ENCODE measurements around the gene CDA. TPM values are rescaled to one million over a fixed set of nuclear protein-coding genes. Genes with fewer than 3 reads are reported as not detected.

The CDA gene
- total RNA-seq, 1 donor from 2014 or later: not detected

GRCh38 chr1:20661207-20662109, 72.6 kb downstream of the CDA start, which contains the start of gene DDOST:
Gene DDOST, minus strand, starts transcription at chr1:20661369. Its CDS starts 19 bp downstream, at chr1:20661350.
- Mint-ChIP-seq H3K4me1 (peaks cover 37% of the 10 kb centered on the region), H3K9me3 (no peaks in the 10 kb centered on the region), H3K27ac (ENCODE audit: unreplicated experiment) (peak within 1 kb of the TSS; percentile 97), H3K27me3 (ENCODE audit: low read depth) (no peaks in the 10 kb centered on the region), H3K36me3 (ENCODE audit: low read depth) (peaks cover 7% of the 10 kb centered on the region), H3K4me3 (peak within 1 kb of the TSS; percentile 100)
- peak; percentile 55 for TF ChIP-seq CTCF (conservative IDR thresholded peaks at IDR 0.05)
- DNase-seq (ENCODE audit: low read depth, low spot score): peak; percentile 89

GRCh38 chr1:20662110-20662475, 73.2 kb downstream of the CDA start:
- no peak for DNase-seq (ENCODE audit: low read depth, low spot score)
- H3K4me3 Mint-ChIP-seq: peak overlapping the region; percentile 100
- H3K36me3 Mint-ChIP-seq (ENCODE audit: low read depth): peaks cover 7% of the 10 kb centered on the region
- H3K27ac Mint-ChIP-seq (ENCODE audit: unreplicated experiment): peak overlapping the region; percentile 95
- no peak for TF ChIP-seq CTCF (conservative IDR thresholded peaks at IDR 0.05)
- peaks cover 37% of the 10 kb centered on the region for H3K4me1 Mint-ChIP-seq
- H3K9me3 Mint-ChIP-seq: no peaks in the 10 kb centered on the region
- no peaks in the 10 kb centered on the region for H3K27me3 Mint-ChIP-seq (ENCODE audit: low read depth)

GRCh38 chr1:20663365-20663764, 74.5 kb downstream of the CDA start:
- H3K36me3 Mint-ChIP-seq (ENCODE audit: low read depth): peaks cover 5% of the 10 kb centered on the region
- TF ChIP-seq CTCF (conservative IDR thresholded peaks at IDR 0.05): no peak
- H3K27ac Mint-ChIP-seq (ENCODE audit: unreplicated experiment): no peak overlapping the region
- no peak for DNase-seq (ENCODE audit: low read depth, low spot score)
- H3K27me3 Mint-ChIP-seq (ENCODE audit: low read depth): no peaks in the 10 kb centered on the region
- peaks cover 37% of the 10 kb centered on the region for H3K4me1 Mint-ChIP-seq
- no peaks in the 10 kb centered on the region for H3K9me3 Mint-ChIP-seq
- H3K4me3 Mint-ChIP-seq: peak overlapping the region; percentile 72

- Mint-ChIP-seq H3K4me3 (peak overlapping the region; percentile 38), H3K36me3 (ENCODE audit: low read depth) (peaks cover 5% of the 10 kb centered on the region), H3K27me3 (ENCODE audit: low read depth) (no peaks in the 10 kb centered on the region), H3K9me3 (no peaks in the 10 kb centered on the region), H3K27ac (ENCODE audit: unreplicated experiment) (no peak overlapping the region), H3K4me1 (peaks cover 36% of the 10 kb centered on the region)
- TF ChIP-seq CTCF (conservative IDR thresholded peaks at IDR 0.05): no peak
- DNase-seq (ENCODE audit: low read depth, low spot score): no peak
These were observed 75.2 kb downstream of the CDA start for GRCh38 chr1:20663969-20664715.

- no peak for TF ChIP-seq CTCF (conservative IDR thresholded peaks at IDR 0.05)
- no peak for DNase-seq (ENCODE audit: low read depth, low spot score)
- Mint-ChIP-seq H3K4me3 (peak overlapping the region; percentile 56), H3K9me3 (no peaks in the 10 kb centered on the region), H3K27ac (ENCODE audit: unreplicated experiment) (no peak overlapping the region), H3K36me3 (ENCODE audit: low read depth) (no peaks in the 10 kb centered on the region), H3K4me1 (peaks cover 20% of the 10 kb centered on the region), H3K27me3 (ENCODE audit: low read depth) (no peaks in the 10 kb centered on the region)
These were observed 76.8 kb downstream of the CDA start for GRCh38 chr1:20665726-20666125.
